RWPE2 (cell line): ENCODE data around the gene NPHS1.

Experiments
- ATAC-seq: fragments of 200-7000 bp; cut with Tn5 transposase; 3 replicates; pipeline ENCODE4 v1.9.1; 2021; ENCODE audit warnings: low read depth
- DNase-seq: peaks from one replicate; pipeline ENCODE4 v3.0.0-alpha.2; 2020; ENCODE audit warnings: low spot score
- H3K27ac ChIP-seq: fragments of 450-650 bp; 2 replicates; pipeline ENCODE4 v1.5.1; 2017; ENCODE audit warnings: mild to moderate bottlenecking; ENCODE audit not compliant: poor library complexity, severe bottlenecking
- H3K27me3 ChIP-seq: fragments of 250-450 bp; sonication (Bioruptor Pico); 2 replicates; pipeline ENCODE4 v1.5.1; 2021; ENCODE audit warnings: mild to moderate bottlenecking, moderate library complexity; ENCODE audit not compliant: insufficient read depth, poor library complexity, severe bottlenecking
- H3K36me3 ChIP-seq: fragments of 250-450 bp; sonication (Bioruptor Pico); 2 replicates; pipeline ENCODE4 v1.5.1; 2020; ENCODE audit warnings: low read depth, mild to moderate bottlenecking, moderate library complexity
- H3K4me1 ChIP-seq: fragments of 250-450 bp; sonication (Bioruptor Pico); 2 replicates; pipeline ENCODE4 v1.5.1; 2021; ENCODE audit warnings: mild to moderate bottlenecking, moderate library complexity; ENCODE audit not compliant: insufficient read depth, poor library complexity, severe bottlenecking
- H3K4me3 ChIP-seq: fragments of 250-450 bp; sonication (Bioruptor Pico); 2 replicates; pipeline ENCODE4 v1.5.1; 2021; ENCODE audit warnings: mild to moderate bottlenecking, moderate library complexity; ENCODE audit not compliant: severe bottlenecking
- H3K9me3 ChIP-seq: fragments of 250-450 bp; sonication (Bioruptor Pico); 2 replicates; pipeline ENCODE4 v1.5.1; 2021; ENCODE audit warnings: mild to moderate bottlenecking, moderate library complexity; ENCODE audit not compliant: severe bottlenecking
- TF ChIP-seq, protein P1 (sequence below): fragments of 450-650 bp; IDR thresholded peaks from one replicate; pipeline ENCODE4 v1.5.1; 2017; ENCODE audit warnings: mild to moderate bottlenecking, moderate library complexity; ENCODE audit not compliant: poor library complexity, severe bottlenecking

NPHS1 gene

DNA sequence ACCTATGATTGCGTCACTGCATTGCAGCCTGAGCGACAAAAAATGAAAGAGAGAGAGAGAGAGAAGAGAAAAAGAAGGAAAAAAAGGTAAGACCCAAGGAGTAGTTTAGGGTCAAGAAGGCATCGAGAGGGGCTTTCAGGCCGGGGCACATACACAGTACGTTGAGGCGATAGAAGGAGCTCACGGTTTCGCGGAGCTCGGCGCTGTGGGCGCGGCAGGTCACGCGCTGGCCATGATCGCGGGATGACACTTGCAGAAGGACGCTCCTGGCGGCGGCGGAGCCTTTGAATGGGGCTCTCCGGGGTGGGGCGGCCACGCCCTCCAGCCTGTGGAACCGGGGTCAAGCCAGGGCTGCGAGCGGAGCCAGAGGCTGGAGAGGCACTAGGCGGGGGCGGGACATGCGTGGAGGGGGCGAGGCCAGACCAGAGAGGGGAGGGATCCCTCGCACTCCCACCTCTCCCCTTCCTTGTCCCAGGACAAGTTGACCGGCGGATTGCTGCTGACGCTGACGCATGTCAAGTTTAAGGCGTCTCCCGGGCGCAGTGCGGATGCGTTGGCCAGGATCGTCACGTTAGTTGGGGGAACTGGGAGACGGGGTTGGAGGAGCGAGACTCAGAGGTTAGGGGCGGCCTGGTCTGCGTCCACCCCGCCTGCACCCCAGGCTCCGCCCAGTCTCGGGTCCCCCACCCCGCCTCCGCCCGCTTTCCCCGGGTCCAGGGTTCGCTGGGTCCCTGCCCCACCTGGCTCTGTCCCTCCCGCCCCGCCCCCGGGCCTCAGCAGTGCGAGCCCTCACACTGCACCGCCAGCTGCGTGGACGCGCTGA is 6.9 kb downstream of the NPHS1 start:
- Histone ChIP-seq H3K4me3 (peak overlapping the region; percentile 18), H3K27ac (no peak overlapping the region), H3K27me3 (peaks cover 29% of the 10 kb centered on the region), H3K4me1 (no peaks in the 10 kb centered on the region), H3K36me3 (no peaks in the 10 kb centered on the region), H3K9me3 (no peaks in the 10 kb centered on the region)
- TF ChIP-seq, protein P1, sequence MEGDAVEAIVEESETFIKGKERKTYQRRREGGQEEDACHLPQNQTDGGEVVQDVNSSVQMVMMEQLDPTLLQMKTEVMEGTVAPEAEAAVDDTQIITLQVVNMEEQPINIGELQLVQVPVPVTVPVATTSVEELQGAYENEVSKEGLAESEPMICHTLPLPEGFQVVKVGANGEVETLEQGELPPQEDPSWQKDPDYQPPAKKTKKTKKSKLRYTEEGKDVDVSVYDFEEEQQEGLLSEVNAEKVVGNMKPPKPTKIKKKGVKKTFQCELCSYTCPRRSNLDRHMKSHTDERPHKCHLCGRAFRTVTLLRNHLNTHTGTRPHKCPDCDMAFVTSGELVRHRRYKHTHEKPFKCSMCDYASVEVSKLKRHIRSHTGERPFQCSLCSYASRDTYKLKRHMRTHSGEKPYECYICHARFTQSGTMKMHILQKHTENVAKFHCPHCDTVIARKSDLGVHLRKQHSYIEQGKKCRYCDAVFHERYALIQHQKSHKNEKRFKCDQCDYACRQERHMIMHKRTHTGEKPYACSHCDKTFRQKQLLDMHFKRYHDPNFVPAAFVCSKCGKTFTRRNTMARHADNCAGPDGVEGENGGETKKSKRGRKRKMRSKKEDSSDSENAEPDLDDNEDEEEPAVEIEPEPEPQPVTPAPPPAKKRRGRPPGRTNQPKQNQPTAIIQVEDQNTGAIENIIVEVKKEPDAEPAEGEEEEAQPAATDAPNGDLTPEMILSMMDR: no peak
- ATAC-seq: peak; percentile 63
- DNase-seq: no peak

DNA sequence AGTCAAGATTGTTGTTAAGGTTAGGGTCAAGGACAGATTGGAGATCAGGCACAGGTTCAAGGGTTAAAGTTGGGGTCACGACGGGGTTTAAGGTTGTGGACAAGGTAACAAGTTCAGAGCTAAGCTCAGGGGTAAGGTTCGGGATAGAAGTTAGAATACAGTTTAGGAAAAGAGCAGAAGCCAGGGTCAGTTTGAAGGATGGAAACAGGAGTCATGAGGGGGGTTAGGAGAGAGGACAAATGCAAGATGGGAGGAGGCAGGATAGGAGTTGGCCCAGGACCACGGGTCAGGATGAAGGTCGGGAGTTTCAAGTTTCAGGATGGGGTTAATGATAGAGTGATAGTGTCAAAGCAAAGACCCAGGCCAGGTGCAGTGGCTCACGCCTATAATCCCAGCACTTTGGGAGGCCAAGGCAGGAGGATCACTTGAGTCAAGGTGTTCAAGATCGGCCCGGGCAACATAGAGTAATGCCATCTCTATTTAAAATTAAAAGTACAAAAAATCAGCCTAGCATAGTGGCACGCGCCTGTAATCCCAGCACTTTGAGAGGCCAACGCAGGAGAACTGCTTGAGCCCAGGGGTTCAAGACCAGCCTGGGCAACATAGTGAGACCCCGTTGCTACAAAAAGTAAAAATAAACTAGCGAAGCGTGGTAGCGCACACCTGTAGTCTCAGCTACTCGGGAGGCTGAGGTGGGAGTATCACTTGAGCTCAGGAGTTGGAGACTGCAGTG is 7.7 kb downstream of the NPHS1 start:
- TF ChIP-seq, protein P1: no peak

DNA sequence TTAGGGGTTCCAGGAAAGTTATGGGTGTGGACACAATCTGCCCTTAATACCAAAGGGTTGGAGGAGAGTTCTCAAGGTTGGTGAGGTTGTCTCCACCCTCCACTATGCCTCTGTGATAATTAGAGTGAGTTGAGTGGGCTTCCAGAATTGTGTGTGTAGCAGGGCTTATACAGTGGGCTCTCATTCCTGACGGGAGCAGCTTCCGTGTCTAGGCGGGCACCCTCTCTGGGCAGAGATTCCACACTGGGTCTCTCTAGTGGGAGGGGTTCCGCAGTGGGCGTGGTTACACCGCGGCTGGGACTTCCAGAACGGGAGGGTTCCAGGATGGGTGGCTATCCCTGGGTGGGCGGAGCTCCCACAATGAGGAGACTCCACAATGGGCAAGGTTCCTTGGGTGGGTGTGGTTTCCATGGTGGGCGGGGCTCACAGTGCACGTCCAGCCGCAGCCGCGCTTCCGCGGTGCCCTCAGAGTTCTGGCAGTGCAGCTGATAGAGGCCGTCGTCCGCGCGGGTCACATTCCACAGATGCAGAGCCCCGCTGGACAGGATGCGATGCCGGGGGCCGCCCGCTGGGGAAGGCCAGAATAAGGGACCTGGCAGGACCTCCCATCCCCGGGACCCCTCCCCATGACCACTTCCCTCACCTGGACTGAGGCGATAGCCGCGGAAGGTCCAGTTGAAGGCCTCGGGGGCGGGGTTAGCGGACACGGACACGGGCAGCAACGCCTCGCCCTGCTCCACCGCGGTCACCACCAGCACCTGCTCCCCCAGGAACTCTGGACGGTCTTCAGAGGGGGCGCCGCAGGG is 8.4 kb downstream of the NPHS1 start:
- Histone ChIP-seq H3K36me3 (no peaks in the 10 kb centered on the region), H3K27me3 (peaks cover 29% of the 10 kb centered on the region), H3K4me3 (no peak overlapping the region), H3K4me1 (no peaks in the 10 kb centered on the region), H3K9me3 (peaks cover 5% of the 10 kb centered on the region), H3K27ac (no peak overlapping the region)
- ATAC-seq (peak; percentile 37; the same call in 1 of the 3 replicates), DNase-seq (no peak)
- TF ChIP-seq, protein P1: no peak

More for the DNA sequence above, 7.7 kb downstream of the NPHS1 start:
- DNase-seq (no peak), ATAC-seq (no peak)
- no peak overlapping the region for H3K4me3 ChIP-seq
- no peak overlapping the region for H3K27ac ChIP-seq
- no peaks in the 10 kb centered on the region for H3K36me3 ChIP-seq
- no peaks in the 10 kb centered on the region for H3K9me3 ChIP-seq
- H3K4me1 ChIP-seq: no peaks in the 10 kb centered on the region
- H3K27me3 ChIP-seq: peaks cover 29% of the 10 kb centered on the region

DNA sequence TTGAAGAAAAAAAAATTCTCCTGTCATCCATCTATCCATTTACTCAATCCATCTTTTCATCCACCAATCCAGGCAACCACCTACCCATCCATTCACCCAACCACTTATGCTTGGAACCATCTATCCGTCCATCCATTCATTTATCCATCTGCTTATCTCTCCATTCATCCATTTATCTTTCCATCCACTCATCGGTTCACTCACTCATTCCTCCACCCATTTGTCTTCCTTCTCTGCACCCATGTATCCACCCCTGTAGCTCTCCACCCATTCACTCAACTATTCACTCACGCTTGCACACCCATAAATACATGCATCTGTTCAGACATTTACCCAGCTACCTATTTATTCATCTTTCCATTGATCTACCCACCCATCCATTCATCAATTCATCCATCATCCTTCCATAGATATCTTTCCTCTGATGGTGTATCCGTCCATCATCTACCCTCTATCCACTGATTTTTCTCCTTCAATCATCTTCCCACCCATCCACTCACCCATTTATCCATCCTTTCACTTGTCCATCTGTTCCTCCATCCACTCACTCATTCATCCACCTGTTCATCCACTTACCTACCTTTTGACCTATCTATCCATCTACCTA is 9.5 kb downstream of the NPHS1 start:
- Histone ChIP-seq H3K9me3 (peaks cover 5% of the 10 kb centered on the region), H3K4me1 (no peaks in the 10 kb centered on the region), H3K36me3 (no peaks in the 10 kb centered on the region), H3K27me3 (peaks cover 29% of the 10 kb centered on the region), H3K4me3 (no peak overlapping the region), H3K27ac (no peak overlapping the region)
- ATAC-seq: no peak
- TF ChIP-seq, protein P1: no peak
- DNase-seq: no peak
